HepG2 (cell line): Measurements from ENCODE around the gene FAM20A. TPM values are rescaled to one million over a fixed set of nuclear protein-coding genes. Genes with fewer than 3 reads are reported as not detected.
A peak's percentile ranks its signal among the peaks of the same experiment; 100 is the strongest.

ENCODE experiments used
- AGO1 ChIP-seq: fragments of 200-400 bp; formaldehyde crosslinking; IDR thresholded peaks from 2 replicates; pipeline ENCODE4 v1.6.1; 2017; ENCODE audit warnings: mild to moderate bottlenecking, low read depth, low read length, moderate library complexity; ENCODE audit not compliant: poor library complexity, severe bottlenecking
- CBX1 ChIP-seq: IDR thresholded peaks from one replicate; pipeline ENCODE4 v1.6.1; 2016; ENCODE audit warnings: antibody characterized with exemption, low read depth
- CREB1 ChIP-seq, 2 experiments: fragments of 450-650 bp in 1 of 2; IDR thresholded peaks; 2 replicates each; pipeline ENCODE4 v1.6.1; 2016 to 2017; ENCODE audit warnings: control low read depth in 1 of 2, mild to moderate bottlenecking in 1 of 2, missing compliant biosample characterization in 1 of 2, missing genetic modification characterization in 1 of 2
- CREM ChIP-seq, 2 experiments: sonication (generic) in 1 of 2; formaldehyde crosslinking in 1 of 2; IDR thresholded peaks; 2 replicates each; pipeline versions ENCODE4 v1.4.0 to v1.6.1; 2016 to 2020; ENCODE audit warnings: antibody characterized with exemption in 1 of 2, mild to moderate bottlenecking in 1 of 2, missing genetic modification reagents in 1 of 2
- EP300 ChIP-seq, 3 experiments: sonication (generic) in 1 of 3; formaldehyde crosslinking in 1 of 3; IDR thresholded peaks; 2 replicates each; pipeline versions ENCODE4 v1.5.1 to v1.6.1; 2011 to 2020; ENCODE audit warnings: low read depth in 2 of 3, low read length in 2 of 3, borderline replicate concordance in 1 of 3, improper control_type of control experiment in 1 of 3, mild to moderate bottlenecking in 1 of 3, missing genetic modification reagents in 1 of 3, moderate library complexity in 1 of 3
- FOXJ3 ChIP-seq: sonication (generic); formaldehyde crosslinking; IDR thresholded peaks from 2 replicates; pipeline ENCODE4 v1.4.0; 2020; ENCODE audit warnings: missing genetic modification reagents, mild to moderate bottlenecking, borderline replicate concordance
- KLF12 ChIP-seq: sonication (generic); formaldehyde crosslinking; IDR thresholded peaks from 2 replicates; pipeline ENCODE4 v1.4.0; 2020; ENCODE audit warnings: missing genetic modification reagents, borderline replicate concordance
- PAF1 ChIP-seq: IDR thresholded peaks from 2 replicates; pipeline ENCODE4 v1.6.1; 2016; ENCODE audit warnings: missing genetic modification reagents, missing compliant biosample characterization
- PCBP1 ChIP-seq: fragments of 200-400 bp; formaldehyde crosslinking; IDR thresholded peaks from 2 replicates; pipeline ENCODE4 v1.6.1; 2017; ENCODE audit warnings: mild to moderate bottlenecking, low read depth, low read length, borderline replicate concordance
- SIN3A ChIP-seq: IDR thresholded peaks from 2 replicates; pipeline ENCODE4 v1.6.1; 2011; ENCODE audit warnings: low read depth, mild to moderate bottlenecking, control low read depth, low read length, borderline replicate concordance
- SNAI1 ChIP-seq: sonication (generic); formaldehyde crosslinking; IDR thresholded peaks from 2 replicates; pipeline ENCODE4 v1.5.0; 2020; ENCODE audit warnings: mild to moderate bottlenecking, missing genetic modification reagents, borderline replicate concordance
- SRSF1 ChIP-seq: fragments of 200-400 bp; formaldehyde crosslinking; optimal IDR thresholded peaks from 2 replicates; pipeline ENCODE3; 2017; ENCODE audit warnings: mild to moderate bottlenecking, low read depth, low read length, moderate library complexity
- TCF12 ChIP-seq, 2 experiments: fragments of 450-650 bp in 1 of 2; sonication (generic) in 1 of 2; formaldehyde crosslinking in 1 of 2; IDR thresholded peaks; 2 replicates each; pipeline versions ENCODE4 v1.6.1 to v1.8.0; 2017 to 2022; ENCODE audit warnings: antibody characterized with exemption in 1 of 2, mild to moderate bottlenecking in 1 of 2, missing genetic modification reagents in 1 of 2, moderate library complexity in 1 of 2
- ZFX ChIP-seq: sonication (generic); formaldehyde crosslinking; IDR thresholded peaks from 2 replicates; pipeline ENCODE4 v1.4.0; 2020; ENCODE audit warnings: mild to moderate bottlenecking, low read depth, missing genetic modification reagents, moderate library complexity
- ZNF331 ChIP-seq: sonication (generic); formaldehyde crosslinking; IDR thresholded peaks from 2 replicates; pipeline ENCODE4 v1.4.0; 2020; ENCODE audit warnings: missing genetic modification reagents
- ZNF615 ChIP-seq: sonication (generic); formaldehyde crosslinking; IDR thresholded peaks from 2 replicates; pipeline ENCODE4 v1.5.0; 2020; ENCODE audit warnings: mild to moderate bottlenecking, missing genetic modification reagents, borderline replicate concordance
- ZNF747 ChIP-seq: sonication (generic); formaldehyde crosslinking; IDR thresholded peaks from 2 replicates; pipeline ENCODE4 v1.8.1; 2023; ENCODE audit warnings: missing genetic modification reagents, mild to moderate bottlenecking, borderline replicate concordance
- ZSCAN22 ChIP-seq: sonication (generic); formaldehyde crosslinking; IDR thresholded peaks from 2 replicates; pipeline ENCODE4 v1.4.0; 2020; ENCODE audit warnings: mild to moderate bottlenecking, missing genetic modification reagents
- polyA plus RNA-seq, 8 experiments: library from polyadenylated mRNA; depleted of rRNA in 3 of 8; stranded (reverse) in 7 of 8; unstranded in 1 of 8; fragments of >200 nt; fragmentation: Illumina TruSeq in 4 of 8; extraction: Trizol in 4 of 8; gene quantifications; 2 replicates each; pipeline versions ENCODE4 v1.2.1 to v1.2.3, GENCODE V29; 2011 to 2016; ENCODE audit warnings: low read depth in 4 of 8, missing spikeins in 1 of 8, mixed read lengths in 1 of 8; ENCODE audit not compliant: insufficient read depth in 1 of 8
- total RNA-seq, 5 experiments: library from RNA; depleted of rRNA; stranded (reverse); fragments of >200 nt; fragmentation: Illumina TruSeq; extraction: Trizol; gene quantifications; 2 replicates each; pipeline ENCODE4 v1.2.3, GENCODE V29; 2016; ENCODE audit warnings: low read depth in 1 of 5
- TF ChIP-seq, protein P1 (sequence below): sonication (generic); formaldehyde crosslinking; IDR thresholded peaks from 2 replicates; pipeline ENCODE4 v1.5.0; 2020; ENCODE audit warnings: missing genetic modification reagents, mild to moderate bottlenecking, borderline replicate concordance
- TF ChIP-seq, protein P2 (sequence below): sonication (generic); formaldehyde crosslinking; IDR thresholded peaks from 2 replicates; pipeline ENCODE4 v1.8.1; 2023; ENCODE audit warnings: missing genetic modification reagents, inconsistent platforms, borderline replicate concordance
- TF ChIP-seq, protein P3 (sequence below): sonication (generic); formaldehyde crosslinking; IDR thresholded peaks from 2 replicates; pipeline ENCODE4 v1.9.0; 2022; ENCODE audit warnings: low read depth, missing genetic modification reagents

Gene FAM20A
- total and polyA plus RNA-seq, 2 of the 13 experiments (the other 11 are each of a cell fraction or from before 2014, with no cell fraction given) = 9.3 to 20.7 TPM

DNA sequence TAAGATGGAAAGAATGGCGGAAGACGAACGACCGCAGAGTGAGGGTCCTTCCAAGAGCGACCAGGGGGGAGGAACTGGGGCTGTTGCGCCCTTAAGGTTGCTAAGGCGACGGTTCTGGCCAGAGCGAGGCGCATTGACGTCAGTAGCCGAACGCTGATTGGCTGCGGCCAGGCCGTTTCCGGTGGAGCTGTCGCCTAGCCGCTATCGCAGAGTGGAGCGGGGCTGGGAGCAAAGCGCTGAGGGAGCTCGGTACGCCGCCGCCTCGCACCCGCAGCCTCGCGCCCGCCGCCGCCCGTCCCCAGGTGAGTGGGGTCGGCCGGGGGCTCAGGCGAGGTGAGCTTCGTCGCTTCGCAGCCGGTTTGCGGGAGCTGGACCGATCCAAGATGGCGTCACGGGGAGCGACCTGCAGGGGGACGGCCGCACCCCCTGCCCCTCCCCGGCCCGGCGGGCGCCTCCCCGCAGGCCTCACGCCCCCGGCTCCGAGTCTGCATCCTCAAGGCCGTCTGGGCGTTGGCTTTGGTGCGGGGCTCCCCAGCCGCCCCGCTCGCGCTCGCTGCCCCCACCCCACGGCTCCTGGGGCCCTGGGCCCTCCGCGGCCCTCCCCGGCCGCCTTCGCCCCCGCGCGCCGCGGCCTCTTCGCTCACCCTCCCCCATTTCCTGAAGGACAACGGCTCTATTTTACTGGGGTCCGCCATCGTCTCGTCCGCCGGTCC lies 88.8 kb downstream of the FAM20A start, which contains the start of gene PRKAR1A (continued):
- TF ChIP-seq SIN3A (peak; percentile 91; the same call in 1 of the 2 replicates), SRSF1 (no peak), KLF12 (CRISPR knock-in tag) (peak; percentile 93), PAF1 (CRISPR knock-in tag) (no peak), ZNF747 (CRISPR knock-in tag) (peak; percentile 82), CREM (IDR thresholded peaks at IDR 0.05) (peak; percentile 86), CREM (CRISPR knock-in tag; IDR thresholded peaks at IDR 0.05) (no peak), PCBP1 (0 out of 2 replicates have a peak, but pooled peaks have one; percentile 36), ZNF331 (CRISPR knock-in tag) (no peak; the same call in 1 of the 2 replicates), TCF12 (IDR thresholded peaks at IDR 0.05) (no peak), TCF12 (CRISPR knock-in tag; IDR thresholded peaks at IDR 0.05) (0 out of 2 replicates have a peak, but pooled peaks have one; percentile 42), AGO1 (no peak), FOXJ3 (CRISPR knock-in tag) (no peak), ZFX (peak; percentile 75; the same call in 1 of the 2 replicates), SNAI1 (no peak), CBX1 (no peak), ZNF615 (CRISPR knock-in tag) (no peak), ZSCAN22 (CRISPR knock-in tag) (no peak), CREB1 (IDR thresholded peaks at IDR 0.05) (peak; percentile 88), CREB1 (CRISPR knock-in tag; IDR thresholded peaks at IDR 0.05) (no peak), EP300 (IDR thresholded peaks at IDR 0.05; ENCODE audit: low read depth in 2 of 2, low read length in 2 of 2) (0 out of 4 replicates have a peak, but pooled peaks of 1 of the 2 experiments have one; percentile 19), EP300 (CRISPR knock-in tag; IDR thresholded peaks at IDR 0.05; ENCODE audit: borderline replicate concordance) (no peak)
- TF ChIP-seq, protein P1, sequence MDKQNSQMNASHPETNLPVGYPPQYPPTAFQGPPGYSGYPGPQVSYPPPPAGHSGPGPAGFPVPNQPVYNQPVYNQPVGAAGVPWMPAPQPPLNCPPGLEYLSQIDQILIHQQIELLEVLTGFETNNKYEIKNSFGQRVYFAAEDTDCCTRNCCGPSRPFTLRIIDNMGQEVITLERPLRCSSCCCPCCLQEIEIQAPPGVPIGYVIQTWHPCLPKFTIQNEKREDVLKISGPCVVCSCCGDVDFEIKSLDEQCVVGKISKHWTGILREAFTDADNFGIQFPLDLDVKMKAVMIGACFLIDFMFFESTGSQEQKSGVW = no peak
- TF ChIP-seq, protein P2, sequence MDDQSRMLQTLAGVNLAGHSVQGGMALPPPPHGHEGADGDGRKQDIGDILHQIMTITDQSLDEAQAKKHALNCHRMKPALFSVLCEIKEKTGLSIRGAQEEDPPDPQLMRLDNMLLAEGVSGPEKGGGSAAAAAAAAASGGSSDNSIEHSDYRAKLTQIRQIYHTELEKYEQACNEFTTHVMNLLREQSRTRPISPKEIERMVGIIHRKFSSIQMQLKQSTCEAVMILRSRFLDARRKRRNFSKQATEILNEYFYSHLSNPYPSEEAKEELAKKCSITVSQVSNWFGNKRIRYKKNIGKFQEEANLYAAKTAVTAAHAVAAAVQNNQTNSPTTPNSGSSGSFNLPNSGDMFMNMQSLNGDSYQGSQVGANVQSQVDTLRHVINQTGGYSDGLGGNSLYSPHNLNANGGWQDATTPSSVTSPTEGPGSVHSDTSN (CRISPR knock-in tag) = no peak
- TF ChIP-seq, protein P3, sequence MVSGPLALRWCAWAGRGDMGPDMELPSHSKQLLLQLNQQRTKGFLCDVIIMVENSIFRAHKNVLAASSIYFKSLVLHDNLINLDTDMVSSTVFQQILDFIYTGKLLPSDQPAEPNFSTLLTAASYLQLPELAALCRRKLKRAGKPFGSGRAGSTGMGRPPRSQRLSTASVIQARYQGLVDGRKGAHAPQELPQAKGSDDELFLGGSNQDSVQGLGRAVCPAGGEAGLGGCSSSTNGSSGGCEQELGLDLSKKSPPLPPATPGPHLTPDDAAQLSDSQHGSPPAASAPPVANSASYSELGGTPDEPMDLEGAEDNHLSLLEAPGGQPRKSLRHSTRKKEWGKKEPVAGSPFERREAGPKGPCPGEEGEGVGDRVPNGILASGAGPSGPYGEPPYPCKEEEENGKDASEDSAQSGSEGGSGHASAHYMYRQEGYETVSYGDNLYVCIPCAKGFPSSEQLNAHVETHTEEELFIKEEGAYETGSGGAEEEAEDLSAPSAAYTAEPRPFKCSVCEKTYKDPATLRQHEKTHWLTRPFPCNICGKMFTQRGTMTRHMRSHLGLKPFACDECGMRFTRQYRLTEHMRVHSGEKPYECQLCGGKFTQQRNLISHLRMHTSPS = no peak
